Measurements from ENCODE around the gene DGCR2.
"Not testable (repeated sequence)": the region's sequence is repeated elsewhere in the genome, so short reads cannot be mapped to it uniquely, and the experiment has no call there.

The DGCR2 gene

DNA sequence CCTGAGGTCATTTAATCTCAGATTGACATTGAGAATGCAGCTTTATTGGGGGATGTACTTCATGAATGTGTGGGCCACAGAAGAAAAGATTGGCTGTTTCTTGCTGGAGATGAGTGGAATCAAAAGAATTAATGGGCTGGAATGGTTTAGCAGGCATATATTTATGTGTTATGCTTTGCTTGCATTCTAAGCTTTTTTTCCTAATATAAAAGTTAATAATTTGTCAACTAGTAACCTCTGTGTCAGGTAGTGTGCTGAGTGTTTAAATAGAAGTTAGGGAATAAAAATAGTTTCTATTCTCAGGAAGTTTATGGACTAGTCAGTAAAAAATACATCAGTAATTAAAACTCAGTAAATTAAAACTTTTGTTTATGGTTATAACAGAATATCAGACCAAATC lies 118.7 kb downstream of the DGCR2 start:
- DNase-seq (ENCODE audit: low spot score) = no peak

DNA sequence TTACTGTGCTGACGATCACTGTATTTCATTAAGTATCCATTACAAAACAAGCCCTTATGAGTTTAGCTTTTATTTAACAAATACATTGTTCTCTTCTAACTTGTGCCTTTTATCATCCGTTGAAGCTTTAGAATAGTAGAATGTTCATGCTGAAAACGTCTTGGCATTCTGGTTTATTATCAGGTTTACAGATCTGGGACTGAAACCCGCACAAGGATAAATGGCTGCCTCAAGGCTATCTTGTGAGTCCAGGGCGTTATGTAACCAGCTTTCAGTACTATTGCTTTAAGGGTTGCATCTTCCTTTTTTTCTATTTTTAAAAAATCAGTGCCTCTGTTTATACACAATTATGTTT lies 119.6 kb downstream of the DGCR2 start:
- DNase-seq (ENCODE audit: low spot score) = no peak

DNA sequence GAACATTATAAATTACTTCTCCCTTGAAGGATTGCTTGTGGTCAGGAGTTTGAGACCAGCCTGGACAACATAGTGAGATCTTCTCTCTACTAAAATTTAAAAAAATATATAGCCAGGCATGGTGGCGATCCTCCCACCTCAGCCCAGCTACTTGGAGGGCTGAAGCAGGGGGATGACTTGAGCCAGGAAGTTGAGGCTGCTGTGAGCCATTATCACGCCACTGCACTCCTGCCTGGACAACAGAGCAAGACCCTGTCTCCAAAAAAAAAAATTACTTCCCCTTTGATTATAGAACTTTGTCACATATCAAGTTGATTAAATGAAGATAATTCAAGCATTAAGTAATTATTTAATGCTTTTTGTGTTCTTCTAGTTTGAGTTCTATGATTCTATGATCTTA lies 121.0 kb downstream of the DGCR2 start:
- DNase-seq (ENCODE audit: low spot score) = no peak

DNA sequence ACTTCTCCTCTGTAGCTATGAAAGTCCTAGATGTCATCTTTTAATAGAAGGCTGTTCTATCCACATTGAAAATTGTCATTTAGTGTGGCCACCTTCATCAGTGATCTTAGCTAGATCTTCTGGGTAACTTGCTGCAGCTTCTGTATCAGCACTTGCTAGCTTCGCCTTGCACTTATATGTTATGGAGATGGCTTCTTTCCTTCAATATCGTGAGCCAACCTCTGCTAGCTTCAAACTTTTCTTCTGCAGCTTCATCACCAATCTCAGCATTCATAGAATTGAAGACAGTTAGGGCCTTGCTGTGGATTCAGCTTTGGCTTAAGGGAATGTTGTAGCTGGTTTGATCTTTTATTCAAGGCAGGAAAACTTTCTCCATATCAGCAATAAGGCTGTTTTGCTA lies 122.1 kb downstream of the DGCR2 start:
- not testable (repeated sequence) for DNase-seq (ENCODE audit: low spot score)

DNA sequence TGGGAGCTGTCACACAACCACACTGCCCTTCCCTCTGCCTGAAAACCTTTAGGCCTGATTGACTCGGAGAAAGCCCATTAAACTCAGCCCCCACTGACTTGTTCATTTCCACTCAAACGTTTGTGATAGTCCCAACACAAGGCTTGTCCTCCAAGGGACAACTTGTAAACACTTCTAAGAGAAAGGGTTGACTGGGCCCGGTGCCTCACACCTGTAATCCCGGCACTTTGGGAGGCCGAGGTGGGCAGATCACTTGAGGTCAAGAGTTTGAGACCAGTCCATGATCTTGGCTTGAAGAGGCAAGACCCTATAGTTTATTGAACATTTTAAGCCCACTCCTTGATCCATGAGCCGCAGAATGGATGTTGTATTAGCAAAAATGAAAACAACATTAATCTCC lies 122.8 kb downstream of the DGCR2 start:
- DNase-seq (ENCODE audit: low spot score) = no peak

DNA sequence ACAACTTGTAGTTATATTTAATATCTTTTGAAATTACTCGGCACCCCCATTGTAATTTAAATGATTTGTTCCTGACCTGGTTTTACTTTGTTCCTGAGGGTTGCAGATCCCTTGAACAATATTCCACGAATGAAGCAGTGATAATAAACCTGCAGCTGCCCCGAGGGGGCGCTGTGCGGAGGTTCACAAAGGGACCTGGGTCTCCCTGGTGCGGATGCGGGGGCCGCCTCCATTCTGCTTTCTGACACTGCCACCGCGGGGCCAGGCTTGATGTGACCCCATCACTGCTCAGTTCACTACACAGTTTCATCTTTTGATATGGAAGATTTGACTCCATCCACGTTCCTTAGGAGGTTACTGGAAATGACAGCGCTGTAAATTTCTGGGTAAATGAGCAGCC lies 123.2 kb downstream of the DGCR2 start:
- no peak for DNase-seq (ENCODE audit: low spot score)

DNA sequence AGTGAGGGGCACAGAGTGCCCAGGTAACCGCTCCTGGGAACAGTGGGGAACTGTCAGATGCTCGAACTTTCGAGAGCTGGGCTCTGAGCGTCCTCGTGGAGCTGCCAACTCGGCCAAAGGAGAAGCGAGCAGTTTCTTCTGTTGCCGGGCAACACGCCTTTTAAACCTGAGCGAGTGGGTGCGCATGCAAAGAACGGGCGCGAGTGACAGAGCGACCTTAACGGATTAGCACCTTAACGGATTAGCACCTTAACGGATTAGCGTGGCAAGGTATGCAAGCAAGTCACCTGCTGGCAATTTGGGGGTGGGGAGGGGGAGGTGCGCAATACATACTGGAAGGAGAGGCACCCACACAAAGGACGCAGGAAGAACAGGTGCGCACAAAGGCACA lies 124.3 kb downstream of the DGCR2 start:
- no peak for DNase-seq (ENCODE audit: low spot score)

DNA sequence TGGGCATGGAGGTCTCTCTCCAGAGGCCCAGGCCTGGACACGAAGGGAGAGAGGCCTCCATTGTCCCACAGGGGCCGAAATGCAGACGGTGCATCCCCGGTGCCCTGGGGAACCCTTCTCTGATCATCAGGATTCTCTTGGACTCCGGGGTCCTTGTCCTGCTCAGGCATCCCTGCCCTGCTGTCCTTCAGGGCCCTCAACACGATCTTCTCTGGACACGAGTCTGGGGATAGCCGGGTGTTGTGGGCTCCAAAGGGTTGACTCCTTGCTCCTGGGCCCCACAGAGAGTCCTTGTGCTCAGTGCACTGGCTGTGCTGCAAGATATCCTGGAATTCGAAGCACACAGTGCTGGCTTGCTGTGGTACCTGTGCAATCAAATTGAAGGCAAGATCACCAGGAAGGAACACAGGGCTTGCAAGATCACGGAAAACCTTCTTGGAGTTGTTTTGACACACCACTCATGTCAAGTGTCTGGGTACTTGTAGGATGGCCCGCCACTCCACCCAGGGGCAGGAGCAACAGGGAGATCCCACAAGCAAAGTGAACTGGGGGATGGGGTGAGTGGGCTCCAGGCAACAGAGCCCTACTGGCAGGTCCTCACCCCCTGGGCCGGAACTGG lies 124.8 kb downstream of the DGCR2 start:
- DNase-seq (ENCODE audit: low spot score) = no peak

DNA sequence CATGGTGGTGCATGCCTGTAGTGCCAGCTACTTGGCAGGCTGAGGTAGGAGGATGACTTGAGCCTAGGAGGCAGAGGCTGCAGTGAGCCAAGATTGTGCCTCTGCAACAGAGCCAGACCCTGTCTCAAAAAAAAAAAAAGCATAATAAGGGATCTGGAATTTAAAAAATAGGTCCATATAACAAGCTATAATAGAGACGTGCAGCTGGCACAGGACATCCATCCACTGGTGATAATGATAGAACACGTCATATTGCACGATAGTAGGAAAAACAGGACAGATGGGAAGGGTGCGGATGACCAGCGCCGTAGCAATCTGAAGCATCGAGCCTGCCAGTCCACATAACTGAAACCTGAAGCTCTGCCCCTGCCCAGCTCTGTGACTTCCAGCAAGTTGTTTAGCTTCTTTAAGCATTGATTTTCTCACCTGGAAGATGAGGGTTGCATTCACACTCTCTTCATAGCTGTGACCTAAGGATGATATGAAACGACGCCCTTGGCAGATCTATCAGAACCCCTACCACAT lies 125.8 kb downstream of the DGCR2 start:
- DNase-seq (ENCODE audit: low spot score) = no peak

DNA sequence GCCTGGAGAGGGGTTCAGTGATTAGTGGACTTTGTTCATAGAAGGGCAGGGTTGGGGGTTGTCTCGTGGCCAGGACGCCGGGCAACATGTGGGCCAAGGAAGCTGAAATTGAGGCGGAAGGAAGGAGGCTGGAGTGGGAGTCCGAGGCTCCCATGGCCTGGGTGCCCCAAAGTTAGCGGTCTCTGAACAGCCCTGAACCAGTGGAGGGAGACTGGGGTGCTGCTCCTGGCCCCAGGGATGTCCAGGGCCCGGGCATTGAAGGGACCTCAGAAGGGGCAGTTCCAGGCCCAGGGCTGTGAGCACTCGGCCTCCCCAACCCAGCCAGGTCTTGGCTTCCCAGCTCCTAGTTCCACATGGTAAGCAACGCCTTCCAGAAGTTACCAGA lies 126.9 kb downstream of the DGCR2 start:
- DNase-seq (ENCODE audit: low spot score) = no peak

DNA sequence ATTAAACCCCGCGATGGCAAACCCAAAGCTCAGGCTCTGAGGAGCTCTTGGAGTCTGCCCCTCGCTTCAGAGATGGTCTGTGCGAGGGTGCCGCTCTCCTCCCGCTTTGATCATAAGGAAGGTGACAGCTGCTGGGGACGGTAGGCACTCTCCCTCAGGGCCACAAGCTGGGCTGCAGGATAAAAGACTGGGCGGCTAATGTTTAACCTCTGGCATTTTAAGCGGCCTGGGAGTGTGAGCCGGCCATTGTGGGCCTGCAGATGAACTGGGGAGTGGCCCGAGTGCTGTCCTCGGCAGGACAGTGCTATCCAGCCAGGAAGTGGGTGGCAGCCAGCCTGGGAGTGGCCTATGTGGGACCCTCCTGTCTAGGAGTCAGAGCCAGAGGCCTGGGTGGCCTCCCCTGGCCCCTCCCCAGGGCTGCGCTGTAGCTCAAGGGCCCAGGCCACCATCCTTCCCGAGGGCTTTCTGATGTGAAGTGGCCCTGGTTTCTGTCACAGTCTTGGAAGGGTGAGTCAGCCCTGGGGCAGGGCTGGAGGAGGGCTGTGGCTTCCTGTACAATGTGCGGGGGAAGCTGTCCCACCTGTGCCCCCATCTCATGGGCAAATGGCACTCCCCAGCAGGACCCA lies 127.4 kb downstream of the DGCR2 start:
- DNase-seq (ENCODE audit: low spot score) = no peak

DNA sequence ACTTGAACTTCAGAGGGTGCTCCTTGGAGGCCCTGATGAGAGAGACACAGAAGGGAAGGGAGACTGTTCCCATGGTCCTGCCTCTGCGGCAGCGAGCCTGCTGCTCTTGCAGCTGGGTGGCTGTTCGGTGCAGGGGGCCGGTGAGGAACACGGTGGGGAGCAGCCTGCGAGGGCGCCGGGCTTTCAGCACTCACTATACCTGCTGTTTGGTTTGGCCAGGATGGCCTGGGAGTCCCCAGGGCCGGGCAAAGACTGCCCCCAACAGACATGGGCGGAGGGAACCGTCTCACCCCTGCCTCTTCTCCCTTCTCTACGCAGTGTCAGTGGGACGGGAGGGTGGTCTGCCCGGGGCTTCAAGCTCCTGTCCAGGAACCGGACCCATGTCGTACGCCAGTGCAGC lies 128.2 kb downstream of the DGCR2 start:
- DNase-seq (ENCODE audit: low spot score) = no peak

DNA sequence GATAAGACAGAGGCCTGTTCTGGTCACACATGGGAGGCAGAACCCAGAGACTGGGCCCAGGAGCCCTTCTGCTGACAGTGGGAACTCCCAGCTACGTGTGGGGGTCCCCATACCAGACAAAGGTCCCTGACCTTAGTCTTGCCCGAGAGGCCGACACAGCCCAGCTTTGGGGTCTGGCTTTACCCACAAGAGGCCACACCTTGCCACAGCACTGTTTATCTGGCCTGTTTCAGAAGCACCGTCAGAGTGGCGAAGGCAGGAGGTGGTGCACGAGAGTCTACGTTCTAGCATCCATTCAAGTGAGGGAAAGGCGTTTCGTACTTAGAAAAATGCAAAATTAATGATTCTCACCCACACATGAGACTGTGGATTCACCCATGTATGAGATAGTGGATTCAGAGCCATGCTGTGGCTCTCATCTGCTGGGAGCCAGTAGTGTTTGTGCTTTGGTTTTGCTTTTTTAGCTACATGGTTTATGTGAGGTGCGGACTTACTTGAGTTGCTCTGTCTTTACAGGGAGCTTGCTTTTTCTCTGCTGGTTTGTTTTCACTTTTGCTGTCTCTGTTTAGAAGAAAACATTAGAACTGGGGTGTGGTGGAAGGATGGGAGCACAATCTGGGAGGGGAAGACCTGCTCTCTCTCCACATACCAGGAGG lies 129.5 kb downstream of the DGCR2 start:
- no peak for DNase-seq (ENCODE audit: low spot score)

DNA sequence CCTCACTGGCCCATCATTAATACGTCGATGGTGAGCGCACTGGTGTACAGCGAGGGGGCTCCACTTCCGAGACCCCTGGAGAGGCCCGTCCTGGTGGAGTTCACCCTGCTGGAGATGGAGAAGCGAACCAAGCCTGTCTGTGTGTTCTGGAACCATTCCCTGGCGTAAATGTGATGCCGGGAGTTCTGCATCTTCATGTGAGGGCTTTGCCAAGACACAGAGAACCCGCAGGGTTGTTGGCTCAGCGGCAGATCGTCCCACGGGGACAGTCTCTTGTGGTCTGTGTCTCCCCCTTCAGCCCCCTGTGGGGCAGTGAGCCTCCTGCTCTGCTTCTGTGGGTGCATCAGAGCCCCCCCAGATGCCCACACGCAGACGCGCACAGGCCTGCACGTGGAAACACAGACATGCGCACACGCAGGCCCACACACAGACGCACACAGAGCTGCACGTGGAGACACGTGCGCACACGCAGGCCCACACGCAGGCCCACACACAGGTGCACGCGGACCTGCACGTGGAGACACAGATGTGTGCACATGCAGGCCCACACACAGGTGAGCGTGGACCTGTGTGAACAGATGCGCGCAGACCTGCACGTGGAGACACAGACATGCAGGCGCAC lies 130.3 kb downstream of the DGCR2 start:
- DNase-seq (ENCODE audit: low spot score) = no peak

DNA sequence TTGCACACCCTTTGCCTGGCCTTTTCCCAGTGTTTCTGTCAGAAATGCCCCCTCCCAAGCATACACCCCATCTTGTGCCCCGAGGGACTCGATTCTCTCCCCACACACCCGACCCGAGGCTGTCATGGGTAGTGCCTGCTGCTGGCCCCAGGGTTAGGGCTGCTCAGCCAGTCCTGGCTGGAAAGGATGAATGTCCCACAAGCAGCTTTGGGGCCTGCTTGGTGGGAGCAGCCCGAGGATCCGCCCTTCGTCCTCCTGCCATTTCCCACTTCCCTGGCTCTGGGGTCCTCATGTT lies 131.1 kb downstream of the DGCR2 start:
- no peak for DNase-seq (ENCODE audit: low spot score)

DNA sequence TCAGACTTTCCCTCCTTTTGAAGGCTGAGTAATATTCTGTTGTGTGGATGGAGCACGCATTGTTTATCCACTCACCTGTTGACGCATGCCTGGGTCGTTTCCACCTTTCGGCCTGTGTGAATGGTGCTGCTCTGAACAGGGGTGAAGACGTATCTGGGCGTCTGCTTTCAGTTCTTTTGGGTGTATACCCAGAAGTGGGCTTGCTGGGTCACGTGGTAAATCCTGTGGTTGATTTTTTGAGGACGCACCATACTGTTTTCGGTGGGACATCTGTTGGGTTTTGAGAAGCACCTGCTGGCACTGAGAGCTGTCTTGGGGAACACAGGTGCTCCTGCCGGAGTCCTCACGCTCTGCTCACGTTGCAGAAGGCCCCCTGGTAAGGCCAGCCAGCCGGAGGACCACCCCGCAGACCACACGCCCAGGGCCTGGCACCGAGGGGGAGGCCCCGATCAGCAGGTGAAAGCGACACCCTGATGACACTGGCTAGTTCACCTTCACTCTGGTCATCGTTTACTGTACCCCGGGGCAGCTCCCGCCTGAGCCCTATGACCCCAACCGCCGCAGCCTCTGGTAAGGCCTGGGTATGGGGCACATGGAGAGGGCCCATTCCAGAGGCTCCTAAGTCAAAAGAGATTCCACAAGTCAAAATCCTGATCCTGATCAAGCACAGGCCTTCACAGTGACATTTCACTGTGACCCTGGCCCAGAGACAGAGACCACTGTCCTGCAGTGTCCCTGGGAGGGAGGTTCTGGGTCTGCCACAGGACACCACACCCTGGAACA lies 131.7 kb downstream of the DGCR2 start:
- no peak for DNase-seq (ENCODE audit: low spot score)

DNA sequence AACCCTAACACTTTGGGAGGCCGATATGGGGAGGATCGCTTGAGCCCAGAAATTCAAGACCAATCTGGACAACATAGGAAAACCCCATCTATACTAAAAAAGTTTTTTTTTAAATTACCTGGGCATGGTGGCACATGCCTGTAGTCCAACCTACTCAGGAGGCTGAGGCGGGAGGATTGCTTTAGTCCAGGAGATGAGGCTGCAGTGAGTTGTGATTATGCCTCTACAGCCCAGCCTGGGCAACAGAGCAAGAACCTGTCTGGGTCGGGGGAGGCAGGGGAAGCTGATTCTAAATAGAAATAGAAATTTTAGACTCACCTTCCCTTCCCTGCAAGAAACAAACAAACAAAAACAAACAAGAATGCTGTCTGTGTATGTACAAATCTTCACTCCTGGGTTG lies 133.3 kb downstream of the DGCR2 start:
- DNase-seq (ENCODE audit: low spot score) = no peak

DNA sequence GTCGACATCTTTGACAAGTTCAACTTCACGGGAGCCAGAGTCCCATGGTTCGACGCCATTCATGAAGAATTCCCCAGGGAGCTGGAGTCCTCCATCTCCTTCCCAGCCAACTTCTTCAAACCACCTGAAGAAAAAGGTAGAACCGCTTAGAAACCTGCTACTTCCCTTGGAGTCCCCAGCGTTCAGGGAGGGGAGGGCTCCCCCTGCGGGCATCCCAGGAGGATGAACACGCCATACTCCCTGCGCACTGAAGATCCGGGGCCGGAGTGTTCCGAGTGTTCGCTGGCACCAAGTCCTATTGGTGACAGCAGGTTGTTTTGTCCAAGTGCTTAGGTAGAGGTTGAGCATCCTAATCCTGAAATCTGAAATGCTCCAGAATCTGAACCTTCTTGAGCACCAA lies 134.4 kb downstream of the DGCR2 start:
- no peak for DNase-seq (ENCODE audit: low spot score)

DNA sequence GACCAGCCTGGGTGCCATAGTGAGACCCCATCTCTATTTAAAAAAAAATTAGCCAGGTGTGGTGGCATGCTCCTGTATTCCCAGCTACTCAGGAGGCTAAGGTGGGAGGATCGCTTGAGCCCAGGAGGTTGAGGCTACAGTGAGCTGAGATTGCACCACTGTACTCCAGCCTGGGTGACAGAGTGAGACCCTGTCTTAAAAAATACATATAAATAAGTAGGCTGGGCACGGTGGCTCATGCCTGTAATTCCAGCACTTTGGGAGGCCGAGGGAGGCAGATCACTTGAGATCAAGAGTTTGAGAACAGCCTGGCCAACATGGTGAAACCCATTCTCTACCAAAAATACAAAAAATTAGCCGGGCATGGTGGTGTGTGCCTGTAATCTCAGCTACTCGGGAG lies 135.1 kb downstream of the DGCR2 start:
- not testable (repeated sequence) for DNase-seq (ENCODE audit: low spot score)

All from CD4-positive, alpha-beta T cell treated with Interleukin-15 for 4 hours (primary cell).